Hematopoietic multipotent progenitor cell treated with erythropoietin and hydrocortisone succinate and interleukin-3 and kit ligand, for 17 days (in vitro differentiated cells): ENCODE measurements around the gene SEMA3B.
A peak's percentile ranks its signal among the peaks of the same experiment; 100 is the strongest.
"Not testable (repeated sequence)": the region's sequence is repeated elsewhere in the genome, so short reads cannot be mapped to it uniquely, and the experiment has no call there.

Experiments
- DNase-seq: peaks from one replicate; pipeline ENCODE4 v3.0.0-alpha.2; 2015; ENCODE audit warnings: low spot score

SEMA3B gene

GRCh38 chr3:50268703-50269451 lies at the start of gene SEMA3B:
TSS of gene SEMA3B (plus strand) at chr3:50269147. CDS start at chr3:50269241, 94 bp downstream.
- DNase-seq = no peak

GRCh38 chr3:50219285-50219684 lies 49.7 kb upstream of the SEMA3B start:
- no peak for DNase-seq

GRCh38 chr3:50220109-50220508 lies 48.8 kb upstream of the SEMA3B start:
- DNase-seq = no peak

GRCh38 chr3:50221051-50221410 lies 47.9 kb upstream of the SEMA3B start:
- DNase-seq = no peak

GRCh38 chr3:50221411-50222168 lies 47.4 kb upstream of the SEMA3B start:
- no peak for DNase-seq

- DNase-seq = no peak
These were observed 46.8 kb upstream of the SEMA3B start for GRCh38 chr3:50222169-50222528.

- no peak for DNase-seq
These were observed 44.3 kb upstream of the SEMA3B start for GRCh38 chr3:50224639-50225038.

- peak; percentile 24 for DNase-seq
These were observed 42.0 kb upstream of the SEMA3B start for GRCh38 chr3:50226888-50227389.

GRCh38 chr3:50227390-50228183 lies 41.4 kb upstream of the SEMA3B start:
- peak; percentile 80 for DNase-seq

GRCh38 chr3:50228184-50228763 lies 40.7 kb upstream of the SEMA3B start:
- DNase-seq = not testable (repeated sequence)

- no peak for DNase-seq
These were observed 39.5 kb upstream of the SEMA3B start for GRCh38 chr3:50229490-50229889.

- no peak for DNase-seq
These were observed 38.7 kb upstream of the SEMA3B start for GRCh38 chr3:50230104-50230793.

GRCh38 chr3:50230794-50231125 lies 38.2 kb upstream of the SEMA3B start:
- DNase-seq = no peak

- DNase-seq = no peak
These were observed 37.4 kb upstream of the SEMA3B start for GRCh38 chr3:50231581-50231980.

GRCh38 chr3:50232303-50232702 lies 36.6 kb upstream of the SEMA3B start:
- peak; percentile 26 for DNase-seq

GRCh38 chr3:50233176-50233575 lies 35.8 kb upstream of the SEMA3B start:
- DNase-seq = no peak

- peak; percentile 97 for DNase-seq
These were observed 33.0 kb upstream of the SEMA3B start, which contains the start of gene GNAI2 for GRCh38 chr3:50235716-50236483. TSS of gene GNAI2 (plus strand) at chr3:50236204. CDS start at chr3:50236336, 132 bp downstream.

GRCh38 chr3:50236484-50237132 lies 32.3 kb upstream of the SEMA3B start:
- DNase-seq = no peak

- no peak for DNase-seq
These were observed 31.8 kb upstream of the SEMA3B start for GRCh38 chr3:50237133-50237651.
